RWPE1 (cell line): ENCODE data around the gene AIG1.

ENCODE experiments used
- CTCF ChIA-PET: fragments of 350-600 bp; sonication (Branson Sonifier 250); formaldehyde crosslinking; extraction: SDS; loops from one replicate; lab custom pipeline; 2021; lab: Yijun Ruan, JAX
- POLR2A ChIA-PET: fragments of 400-600 bp; formaldehyde crosslinking; extraction: SDS; loops from one replicate; lab custom pipeline; 2020; ENCODE audit warnings: antibody characterized with exemption; ENCODE audit not compliant: low non-redundant PET; lab: Yijun Ruan, JAX
- DNase-seq: peaks from one replicate; pipeline ENCODE4 v3.0.0; 2012; ENCODE audit warnings: low spot score
- H3K27ac ChIP-seq: fragments of 450-650 bp; 2 replicates; pipeline ENCODE4 v1.5.1; 2017
- TF ChIP-seq, protein P1 (sequence below): fragments of 450-650 bp; conservative IDR thresholded peaks from 2 replicates; pipeline ENCODE4 v1.5.1; 2017; ENCODE audit warnings: low read depth, mild to moderate bottlenecking

The AIG1 gene

DNA sequence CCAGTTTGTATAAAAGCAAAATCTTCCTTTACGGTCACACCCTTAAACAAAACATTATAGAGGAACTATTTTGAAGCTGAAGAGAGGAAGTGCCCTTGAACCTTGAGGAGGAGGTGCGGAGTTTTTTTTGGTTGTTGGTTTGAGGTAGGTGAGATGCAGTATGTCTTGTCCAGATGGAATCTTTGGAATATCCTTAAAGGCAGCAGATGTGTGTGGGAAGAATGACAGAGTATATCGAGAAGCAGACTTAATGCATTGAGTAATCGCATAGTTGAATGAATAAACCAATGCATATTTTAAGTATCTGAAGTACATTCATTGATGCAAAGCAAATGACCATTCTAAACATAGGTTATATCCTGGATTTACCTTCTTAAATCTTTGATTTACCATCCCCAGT lies 49.9 kb downstream of the AIG1 start:
- TF ChIP-seq, protein P1, sequence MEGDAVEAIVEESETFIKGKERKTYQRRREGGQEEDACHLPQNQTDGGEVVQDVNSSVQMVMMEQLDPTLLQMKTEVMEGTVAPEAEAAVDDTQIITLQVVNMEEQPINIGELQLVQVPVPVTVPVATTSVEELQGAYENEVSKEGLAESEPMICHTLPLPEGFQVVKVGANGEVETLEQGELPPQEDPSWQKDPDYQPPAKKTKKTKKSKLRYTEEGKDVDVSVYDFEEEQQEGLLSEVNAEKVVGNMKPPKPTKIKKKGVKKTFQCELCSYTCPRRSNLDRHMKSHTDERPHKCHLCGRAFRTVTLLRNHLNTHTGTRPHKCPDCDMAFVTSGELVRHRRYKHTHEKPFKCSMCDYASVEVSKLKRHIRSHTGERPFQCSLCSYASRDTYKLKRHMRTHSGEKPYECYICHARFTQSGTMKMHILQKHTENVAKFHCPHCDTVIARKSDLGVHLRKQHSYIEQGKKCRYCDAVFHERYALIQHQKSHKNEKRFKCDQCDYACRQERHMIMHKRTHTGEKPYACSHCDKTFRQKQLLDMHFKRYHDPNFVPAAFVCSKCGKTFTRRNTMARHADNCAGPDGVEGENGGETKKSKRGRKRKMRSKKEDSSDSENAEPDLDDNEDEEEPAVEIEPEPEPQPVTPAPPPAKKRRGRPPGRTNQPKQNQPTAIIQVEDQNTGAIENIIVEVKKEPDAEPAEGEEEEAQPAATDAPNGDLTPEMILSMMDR, result no peak
- no peak overlapping the region for H3K27ac ChIP-seq
- ChIA-PET POLR2A (no interaction called here), CTCF (interaction anchor here (0.6 kb wide), 1 partner anchor 1619 kb away, joined by 4 read pairs; no protein-coding TSS in a partner anchor)
- no peak for DNase-seq

DNA sequence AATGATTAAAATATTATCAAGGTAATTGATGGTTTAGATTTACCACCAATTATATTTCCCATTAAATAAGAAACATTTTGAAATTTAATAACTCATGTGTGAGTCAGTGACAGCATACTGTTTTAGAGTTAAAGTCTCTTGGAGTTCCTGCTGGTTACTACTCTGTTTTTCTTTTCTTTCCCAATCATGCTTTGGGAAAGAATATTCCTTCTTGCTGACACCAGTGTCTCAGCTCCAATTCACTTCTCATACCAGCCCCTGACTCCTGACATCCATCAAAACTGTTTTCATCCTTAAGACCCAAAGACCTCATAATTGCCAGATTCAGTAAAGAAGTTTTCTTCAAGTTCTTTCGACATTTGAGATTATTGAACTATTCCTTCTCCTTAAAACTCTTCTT lies 50.3 kb downstream of the AIG1 start:
- H3K27ac ChIP-seq, result no peak overlapping the region
- ChIA-PET CTCF (no interaction called here), POLR2A (no interaction called here)
- no peak for DNase-seq
- TF ChIP-seq, protein P1, result no peak

DNA sequence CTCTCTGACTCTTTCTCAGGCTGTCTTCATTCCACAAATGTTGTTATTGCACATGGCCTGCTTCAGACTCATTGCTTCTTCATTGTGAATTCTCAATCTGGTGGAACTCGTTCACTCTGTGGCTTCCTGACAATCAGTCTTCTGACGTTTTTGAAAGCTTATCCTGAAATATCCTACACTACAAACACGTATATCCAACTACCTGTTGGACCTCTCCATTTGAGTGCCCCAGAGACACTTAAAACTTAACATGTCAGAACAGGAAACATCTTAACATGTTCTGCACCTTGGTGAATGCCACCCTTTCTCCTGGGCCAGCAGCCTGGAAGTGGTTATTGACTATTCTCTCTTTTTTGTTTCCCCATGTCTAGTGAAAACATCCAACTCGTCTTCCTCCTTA lies 50.8 kb downstream of the AIG1 start:
- POLR2A ChIA-PET, result no interaction called here
- TF ChIP-seq, protein P1, result no peak
- H3K27ac ChIP-seq, result no peak overlapping the region
- no peak for DNase-seq
- CTCF ChIA-PET, result no interaction called here

DNA sequence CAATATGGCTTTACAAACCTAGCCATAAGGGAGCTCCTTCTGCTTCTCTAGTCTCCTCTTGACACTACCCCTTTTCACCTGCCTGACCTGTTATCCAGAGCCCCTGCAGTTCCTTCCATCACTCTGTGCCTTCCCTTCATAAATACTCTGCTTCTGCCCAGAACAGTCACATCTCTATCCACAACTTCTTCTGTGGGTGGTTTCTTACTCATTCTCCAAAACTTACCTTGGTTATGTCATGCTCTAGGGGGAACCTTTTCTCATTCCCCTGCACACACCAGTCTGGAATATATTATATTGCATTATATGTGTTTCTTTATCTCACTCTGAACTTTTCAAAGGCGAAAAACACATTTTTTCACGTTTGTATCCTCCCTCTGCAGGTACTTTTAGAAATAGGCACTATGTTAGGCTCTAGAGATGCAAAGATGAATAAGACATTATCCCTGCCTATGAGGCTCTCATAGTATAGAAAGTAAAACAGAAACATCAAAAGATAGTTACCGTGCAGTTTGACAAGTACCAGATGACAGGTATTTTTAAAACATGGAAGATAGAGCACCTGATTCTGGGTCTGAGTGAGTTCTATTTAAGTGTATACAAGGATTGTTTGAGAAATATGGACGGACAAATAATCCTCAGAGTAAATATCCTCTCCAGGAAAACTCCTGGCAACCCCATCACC lies 51.5 kb downstream of the AIG1 start:
- TF ChIP-seq, protein P1, result no peak
- ChIA-PET POLR2A (no interaction called here), CTCF (no interaction called here)
- no peak for DNase-seq
- no peak overlapping the region for H3K27ac ChIP-seq

- TF ChIP-seq, protein P1, result no peak
- POLR2A ChIA-PET, result no interaction called here
- no peak for DNase-seq
- CTCF ChIA-PET, result no interaction called here
- no peak overlapping the region for H3K27ac ChIP-seq
These were observed 52.1 kb downstream of the AIG1 start for GRCh38 chr6:143112837-143113236.

GRCh38 chr6:143115728-143116127 lies 55.0 kb downstream of the AIG1 start:
- TF ChIP-seq, protein P1, result no peak
- CTCF ChIA-PET, result no interaction called here
- DNase-seq, result no peak
- H3K27ac ChIP-seq, result no peak overlapping the region
- POLR2A ChIA-PET, result no interaction called here
